ENCODE data around the gene F2RL2. TPM values are rescaled to one million over a fixed set of nuclear protein-coding genes. Genes with fewer than 3 reads are reported as not detected.

F2RL2 gene
- total and polyA plus RNA-seq, 10 of the 15 experiments (the other 5 are each of a cell fraction or from before 2014, with no cell fraction given), result 0.03 to 0.24 (median 0.08) TPM; not detected in 5

DNA sequence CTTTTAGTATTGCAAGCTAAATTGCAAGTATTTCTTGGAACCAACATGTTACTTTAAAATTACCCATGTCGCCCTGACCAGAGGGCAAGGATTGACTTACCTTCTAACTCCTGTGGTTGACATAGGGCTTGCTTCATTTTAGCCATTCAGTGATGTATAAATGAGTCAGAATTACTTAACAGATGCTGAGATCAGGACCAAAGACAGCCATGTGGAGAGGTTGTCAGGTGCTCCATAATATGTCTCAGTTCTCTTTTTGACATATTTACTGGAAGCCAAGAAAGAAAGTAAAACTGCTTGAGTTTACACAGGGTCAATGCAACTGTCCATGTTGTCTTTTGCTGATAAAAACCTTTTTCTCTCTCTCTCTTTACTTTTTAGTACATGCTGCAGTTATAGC, 33.2 kb downstream of the F2RL2 start (continued):
- TF ChIP-seq HDAC2 (IDR thresholded peaks at IDR 0.05) (no peak), CREM (IDR thresholded peaks at IDR 0.05; ENCODE audit: low read depth) (peak; percentile 38; the same call in 1 of the 2 replicates), HSF1 (IDR thresholded peaks at IDR 0.05; ENCODE audit: low read depth, low read length) (no peak), SREBF2 (IDR thresholded peaks at IDR 0.05; ENCODE audit: low read length) (no peak), TCF3 (IDR thresholded peaks at IDR 0.05; ENCODE audit: borderline replicate concordance, insufficient read depth, low read depth, low read length) (0 out of 2 replicates have a peak, but pooled peaks have one; percentile 40), PRDM15 (CRISPR knock-in tag; IDR thresholded peaks at IDR 0.05) (no peak), KAT2A (conservative IDR thresholded peaks at IDR 0.05; ENCODE audit: control insufficient read depth, low read depth, low read length) (no peak), ZNF384 (IDR thresholded peaks at IDR 0.05; ENCODE audit: borderline replicate concordance, low read depth, low read length) (no peak), TAF1 (IDR thresholded peaks at IDR 0.05; ENCODE audit: borderline replicate concordance, low read depth, low read length) (no peak), ZNF207 (IDR thresholded peaks at IDR 0.05; ENCODE audit: borderline replicate concordance) (no peak), USF1 (IDR thresholded peaks at IDR 0.05; ENCODE audit: borderline replicate concordance, extremely low read length, insufficient read depth, low read depth, low read length) (no peak), E4F1 (IDR thresholded peaks at IDR 0.05; ENCODE audit: borderline replicate concordance, partially characterized antibody) (no peak), SMAD1 (IDR thresholded peaks at IDR 0.05; ENCODE audit: low read depth, partially characterized antibody) (no peak), TCF12 (IDR thresholded peaks at IDR 0.05; ENCODE audit: low read depth, low read length) (0 out of 2 replicates have a peak, but pooled peaks have one; percentile 30)
- TF ChIP-seq, protein P1, sequence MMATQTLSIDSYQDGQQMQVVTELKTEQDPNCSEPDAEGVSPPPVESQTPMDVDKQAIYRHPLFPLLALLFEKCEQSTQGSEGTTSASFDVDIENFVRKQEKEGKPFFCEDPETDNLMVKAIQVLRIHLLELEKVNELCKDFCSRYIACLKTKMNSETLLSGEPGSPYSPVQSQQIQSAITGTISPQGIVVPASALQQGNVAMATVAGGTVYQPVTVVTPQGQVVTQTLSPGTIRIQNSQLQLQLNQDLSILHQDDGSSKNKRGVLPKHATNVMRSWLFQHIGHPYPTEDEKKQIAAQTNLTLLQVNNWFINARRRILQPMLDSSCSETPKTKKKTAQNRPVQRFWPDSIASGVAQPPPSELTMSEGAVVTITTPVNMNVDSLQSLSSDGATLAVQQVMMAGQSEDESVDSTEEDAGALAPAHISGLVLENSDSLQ (IDR thresholded peaks at IDR 0.05), result peak; percentile 54; the same call in 1 of the 2 replicates
- TF ChIP-seq, protein P2, sequence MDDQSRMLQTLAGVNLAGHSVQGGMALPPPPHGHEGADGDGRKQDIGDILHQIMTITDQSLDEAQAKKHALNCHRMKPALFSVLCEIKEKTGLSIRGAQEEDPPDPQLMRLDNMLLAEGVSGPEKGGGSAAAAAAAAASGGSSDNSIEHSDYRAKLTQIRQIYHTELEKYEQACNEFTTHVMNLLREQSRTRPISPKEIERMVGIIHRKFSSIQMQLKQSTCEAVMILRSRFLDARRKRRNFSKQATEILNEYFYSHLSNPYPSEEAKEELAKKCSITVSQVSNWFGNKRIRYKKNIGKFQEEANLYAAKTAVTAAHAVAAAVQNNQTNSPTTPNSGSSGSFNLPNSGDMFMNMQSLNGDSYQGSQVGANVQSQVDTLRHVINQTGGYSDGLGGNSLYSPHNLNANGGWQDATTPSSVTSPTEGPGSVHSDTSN (IDR thresholded peaks at IDR 0.05; ENCODE audit: insufficient replicate concordance, low read depth, low read length), result no peak
